ENCODE measurements around the gene FBXL19.

Gene FBXL19

GRCh38 chr16:30876867-30877266, 46.5 kb upstream of the FBXL19 start:
- TF ChIP-seq CTCF (IDR thresholded peaks at IDR 0.05) = no peak
- Histone ChIP-seq H3K36me3 (peaks cover 0 to 35% (median 0%) of the 10 kb centered on the region in 3 donors), H3K27me3 (no peaks in the 10 kb centered on the region), H3K4me1 (peaks cover 8 to 27% (median 17%) of the 10 kb centered on the region in 4 donors), H3K4me3 (peak overlapping the region; percentile 89 to 98), H3K9me3 (no peaks in the 10 kb centered on the region), H3K27ac (peak overlapping the region; percentile 78 to 84)
- intact Hi-C loops (cut with DNase I; ENCODE audit: low total_unique reads) = loop anchor here (10.0 kb wide), 1 partner anchor 82 kb away; no protein-coding TSS in a partner anchor
- no peak for DNase-seq

- no peak for DNase-seq
- Histone ChIP-seq H3K27me3 (no peaks in the 10 kb centered on the region), H3K9me3 (no peaks in the 10 kb centered on the region), H3K27ac (no peak overlapping the region), H3K4me1 (peaks cover 0 to 6% (median 0%) of the 10 kb centered on the region in 4 donors), H3K4me3 (no peak overlapping the region), H3K36me3 (peaks cover 5 to 81% (median 27%) of the 10 kb centered on the region in 3 donors)
- no peak for TF ChIP-seq CTCF (IDR thresholded peaks at IDR 0.05)
- intact Hi-C loops (cut with DNase I; ENCODE audit: low total_unique reads) = no loop called here
These were observed 40.7 kb upstream of the FBXL19 start for GRCh38 chr16:30882429-30883310.

- intact Hi-C loops (cut with DNase I; ENCODE audit: low total_unique reads) = no loop called here
- Histone ChIP-seq H3K36me3 (peaks cover 14 to 91% (median 46%) of the 10 kb centered on the region in 3 donors), H3K4me3 (no peak overlapping the region), H3K27ac (no peak overlapping the region), H3K27me3 (no peaks in the 10 kb centered on the region), H3K4me1 (peaks cover 0 to 6% (median 0%) of the 10 kb centered on the region in 4 donors), H3K9me3 (no peaks in the 10 kb centered on the region)
- no peak for TF ChIP-seq CTCF (IDR thresholded peaks at IDR 0.05)
- no peak for DNase-seq
These were observed 38.6 kb upstream of the FBXL19 start for GRCh38 chr16:30884760-30885159.

GRCh38 chr16:30885196-30885595, 38.2 kb upstream of the FBXL19 start:
- Histone ChIP-seq H3K36me3 (peaks cover 18 to 91% (median 50%) of the 10 kb centered on the region in 3 donors), H3K9me3 (no peaks in the 10 kb centered on the region)
- no peak for DNase-seq

GRCh38 chr16:30886145-30886544, 37.2 kb upstream of the FBXL19 start:
- no peaks in the 10 kb centered on the region for H3K27me3 ChIP-seq
- intact Hi-C loops (cut with DNase I; ENCODE audit: low total_unique reads) = no loop called here
- no peak for TF ChIP-seq CTCF (IDR thresholded peaks at IDR 0.05)
- no peak overlapping the region for H3K4me3 ChIP-seq
- no peak overlapping the region for H3K27ac ChIP-seq
- no peak for DNase-seq
- H3K9me3 ChIP-seq = no peaks in the 10 kb centered on the region
- peaks cover 18 to 91% (median 53%) of the 10 kb centered on the region in 3 donors for H3K36me3 ChIP-seq
- peaks cover 0 to 6% (median 0%) of the 10 kb centered on the region in 4 donors for H3K4me1 ChIP-seq

More at GRCh38 chr16:30885196-30885595, 38.2 kb upstream of the FBXL19 start:
- no peak overlapping the region for H3K27ac ChIP-seq
- peaks cover 0 to 6% (median 0%) of the 10 kb centered on the region in 4 donors for H3K4me1 ChIP-seq
- no peaks in the 10 kb centered on the region for H3K27me3 ChIP-seq
- no peak for TF ChIP-seq CTCF (IDR thresholded peaks at IDR 0.05)
- intact Hi-C loops (cut with DNase I; ENCODE audit: low total_unique reads) = no loop called here
- no peak overlapping the region for H3K4me3 ChIP-seq
